Chondrocyte (in vitro differentiated cells): ENCODE data around the gene PHKA2. TPM values are rescaled to one million over a fixed set of nuclear protein-coding genes. Genes with fewer than 3 reads are reported as not detected.

Experiments used
- DNase-seq: peaks from one replicate; pipeline ENCODE4 v3.0.0; 2021; ENCODE audit warnings: mixed read lengths, low spot score
- H3K27ac Mint-ChIP-seq: one replicate; pipeline ENCODE4 v1.8.0; 2021; ENCODE audit warnings: mild to moderate bottlenecking, moderate library complexity, mixed read lengths; ENCODE audit not compliant: unreplicated experiment
- H3K27me3 Mint-ChIP-seq: 2 replicates; pipeline ENCODE4 v1.8.0; 2021; ENCODE audit warnings: low read depth, mixed read lengths
- H3K36me3 Mint-ChIP-seq: 2 replicates; pipeline ENCODE4 v1.8.0; 2021; ENCODE audit warnings: low read depth, mixed read lengths
- H3K4me1 Mint-ChIP-seq: 2 replicates; pipeline ENCODE4 v1.8.0; 2021; ENCODE audit warnings: low read depth, mild to moderate bottlenecking, mixed read lengths
- H3K4me3 Mint-ChIP-seq: one replicate; pipeline ENCODE4 v1.8.0; 2021; ENCODE audit warnings: mild to moderate bottlenecking, moderate library complexity, mixed read lengths; ENCODE audit not compliant: unreplicated experiment
- H3K9me3 Mint-ChIP-seq: 2 replicates; pipeline ENCODE4 v1.8.0; 2021; ENCODE audit warnings: low read depth, mixed read lengths
- CTCF ChIP-seq: fragments of 200-600 bp; sonication (generic); IDR thresholded peaks from 2 replicates; pipeline ENCODE4 v1.5.0; 2021; ENCODE audit warnings: antibody characterized with exemption, mild to moderate bottlenecking, moderate library complexity
- total RNA-seq: library from RNA; stranded (reverse); gene quantifications from 3 replicates; pipeline ENCODE4 v1.2.1, GENCODE V29; 2021

Gene PHKA2
- total RNA-seq, 1 donor from 2014 or later = 16.2 TPM

GRCh38 chrX:18898091-18898490 lies 85.8 kb downstream of the PHKA2 start:
- Mint-ChIP-seq H3K27me3 (no peaks in the 10 kb centered on the region), H3K27ac (no peak overlapping the region), H3K4me3 (no peak overlapping the region), H3K9me3 (no peaks in the 10 kb centered on the region), H3K36me3 (peaks cover 3% of the 10 kb centered on the region), H3K4me1 (peaks cover 23% of the 10 kb centered on the region)
- no peak for TF ChIP-seq CTCF
- no peak for DNase-seq

- peak; percentile 81 for DNase-seq
- Mint-ChIP-seq H3K4me1 (peaks cover 23% of the 10 kb centered on the region), H3K27ac (peak overlapping the region; percentile 53), H3K36me3 (peaks cover 3% of the 10 kb centered on the region), H3K4me3 (no peak overlapping the region), H3K27me3 (no peaks in the 10 kb centered on the region), H3K9me3 (no peaks in the 10 kb centered on the region)
- no peak for TF ChIP-seq CTCF
These were observed 86.3 kb downstream of the PHKA2 start for GRCh38 chrX:18897611-18898010.

GRCh38 chrX:18896680-18897544 lies 87.0 kb downstream of the PHKA2 start:
- peak overlapping the region; percentile 69 for H3K27ac Mint-ChIP-seq
- TF ChIP-seq CTCF = no peak
- peaks cover 3% of the 10 kb centered on the region for H3K36me3 Mint-ChIP-seq
- H3K27me3 Mint-ChIP-seq = no peaks in the 10 kb centered on the region
- H3K4me3 Mint-ChIP-seq = no peak overlapping the region
- no peaks in the 10 kb centered on the region for H3K9me3 Mint-ChIP-seq
- H3K4me1 Mint-ChIP-seq = peaks cover 23% of the 10 kb centered on the region
- peak; percentile 83 for DNase-seq

- H3K4me1 Mint-ChIP-seq = peaks cover 19% of the 10 kb centered on the region
- peak; percentile 92 for DNase-seq
- peak overlapping the region; percentile 90 for H3K27ac Mint-ChIP-seq
- peak; percentile 75 for TF ChIP-seq CTCF
- peak overlapping the region; percentile 49 for H3K4me3 Mint-ChIP-seq
- H3K9me3 Mint-ChIP-seq = no peaks in the 10 kb centered on the region
- no peaks in the 10 kb centered on the region for H3K27me3 Mint-ChIP-seq
- peaks cover 2% of the 10 kb centered on the region for H3K36me3 Mint-ChIP-seq
These were observed 88.5 kb downstream of the PHKA2 start for GRCh38 chrX:18895189-18895951.

GRCh38 chrX:18894156-18894555 lies 89.8 kb downstream of the PHKA2 start:
- peak; percentile 88 for DNase-seq
- H3K9me3 Mint-ChIP-seq = peaks cover 3% of the 10 kb centered on the region
- H3K4me1 Mint-ChIP-seq = peaks cover 19% of the 10 kb centered on the region
- no peak overlapping the region for H3K4me3 Mint-ChIP-seq
- no peaks in the 10 kb centered on the region for H3K27me3 Mint-ChIP-seq
- H3K36me3 Mint-ChIP-seq = peaks cover 2% of the 10 kb centered on the region
- no peak for TF ChIP-seq CTCF
- H3K27ac Mint-ChIP-seq = no peak overlapping the region
